ENCODE measurements around the gene COPB2.
"Not testable (repeated sequence)": the region's sequence is repeated elsewhere in the genome, so short reads cannot be mapped to it uniquely, and the experiment has no call there.

The COPB2 gene

GRCh38 chr3:139388077-139388476, 1.4 kb downstream of the COPB2 start:
- no peak for DNase-seq (ENCODE audit: low read depth, low spot score)
- H3K4me3 ChIP-seq (ENCODE audit: low read length): peak overlapping the region; percentile 66; the same call in 1 of the 2 replicates

GRCh38 chr3:139382291-139382690, 7.2 kb downstream of the COPB2 start:
- H3K4me3 ChIP-seq (ENCODE audit: low read length): not testable (repeated sequence)

GRCh38 chr3:139380575-139380974, 8.9 kb downstream of the COPB2 start:
- DNase-seq (ENCODE audit: low read depth, low spot score): no peak
- no peak overlapping the region for H3K4me3 ChIP-seq (ENCODE audit: low read length)

More at GRCh38 chr3:139382291-139382690, 7.2 kb downstream of the COPB2 start:
- not testable (repeated sequence) for DNase-seq (ENCODE audit: low read depth, low spot score)

GRCh38 chr3:139378587-139379241, 10.7 kb downstream of the COPB2 start:
- no peak overlapping the region for H3K4me3 ChIP-seq (ENCODE audit: low read length)
- no peak for DNase-seq (ENCODE audit: low read depth, low spot score)

GRCh38 chr3:139377378-139377777, 12.1 kb downstream of the COPB2 start:
- no peak overlapping the region for H3K4me3 ChIP-seq (ENCODE audit: low read length)
- no peak for DNase-seq (ENCODE audit: low read depth, low spot score)

GRCh38 chr3:139374099-139374498, 15.3 kb downstream of the COPB2 start:
- DNase-seq (ENCODE audit: low read depth, low spot score): no peak
- no peak overlapping the region for H3K4me3 ChIP-seq (ENCODE audit: low read length)

- H3K4me3 ChIP-seq (ENCODE audit: low read length): no peak overlapping the region
- DNase-seq (ENCODE audit: low read depth, low spot score): no peak
Observed at GRCh38 chr3:139364549-139364948, 24.9 kb downstream of the COPB2 start.

- DNase-seq (ENCODE audit: low read depth, low spot score): no peak
- no peak overlapping the region for H3K4me3 ChIP-seq (ENCODE audit: low read length)
Observed at GRCh38 chr3:139361276-139361675, 28.2 kb downstream of the COPB2 start.

GRCh38 chr3:139358841-139359562, 30.4 kb downstream of the COPB2 start:
- DNase-seq (ENCODE audit: low read depth, low spot score): no peak

GRCh38 chr3:139357899-139358298, 31.5 kb downstream of the COPB2 start:
- H3K4me3 ChIP-seq (ENCODE audit: low read length): no peak overlapping the region
- DNase-seq (ENCODE audit: low read depth, low spot score): no peak

More at GRCh38 chr3:139358841-139359562, 30.4 kb downstream of the COPB2 start:
- H3K4me3 ChIP-seq (ENCODE audit: low read length): no peak overlapping the region

GRCh38 chr3:139355891-139356290, 33.6 kb downstream of the COPB2 start:
- DNase-seq (ENCODE audit: low read depth, low spot score): no peak
- no peak overlapping the region for H3K4me3 ChIP-seq (ENCODE audit: low read length)

GRCh38 chr3:139355476-139355875, 34.0 kb downstream of the COPB2 start:
- H3K4me3 ChIP-seq (ENCODE audit: low read length): no peak overlapping the region
- no peak for DNase-seq (ENCODE audit: low read depth, low spot score)

- no peak overlapping the region for H3K4me3 ChIP-seq (ENCODE audit: low read length)
- DNase-seq (ENCODE audit: low read depth, low spot score): no peak
Observed at GRCh38 chr3:139354661-139355060, 34.8 kb downstream of the COPB2 start.

GRCh38 chr3:139353920-139354556, 35.4 kb downstream of the COPB2 start:
- no peak overlapping the region for H3K4me3 ChIP-seq (ENCODE audit: low read length)
- no peak for DNase-seq (ENCODE audit: low read depth, low spot score)

GRCh38 chr3:139346771-139347170, 42.7 kb downstream of the COPB2 start:
- no peak for DNase-seq (ENCODE audit: low read depth, low spot score)
- no peak overlapping the region for H3K4me3 ChIP-seq (ENCODE audit: low read length)

GRCh38 chr3:139343895-139344856, 45.3 kb downstream of the COPB2 start, which contains the start of gene MRPS22:
Gene MRPS22 (plus strand): TSS chr3:139344020. CDS start chr3:139344027, 7 bp downstream.
- DNase-seq (ENCODE audit: low read depth, low spot score): peak; percentile 89
- H3K4me3 ChIP-seq (ENCODE audit: low read length): peak within 1 kb of the TSS; percentile 81

- no peak for DNase-seq (ENCODE audit: low read depth, low spot score)
- H3K4me3 ChIP-seq (ENCODE audit: low read length): no peak overlapping the region
Observed at GRCh38 chr3:139342054-139342453, 47.4 kb downstream of the COPB2 start.

GRCh38 chr3:139340784-139341183, 48.7 kb downstream of the COPB2 start:
- no peak overlapping the region for H3K4me3 ChIP-seq (ENCODE audit: low read length)
- no peak for DNase-seq (ENCODE audit: low read depth, low spot score)

All from Jurkat, Clone E6-1 (cell line).